Left kidney (tissue), 8 donors: ENCODE measurements around the gene DENND10. TPM values are rescaled to one million over a fixed set of nuclear protein-coding genes. Genes with fewer than 3 reads are reported as not detected.

Experiments used
- DNase-seq: peaks from one replicate; pipeline ENCODE4 v3.0.0-alpha.2; 2013
- long read RNA-seq, 8 donors: transcript quantifications; one replicate each; lab custom pipeline, GENCODE V29; 2026
- polyA plus RNA-seq: library from polyadenylated mRNA; unstranded; fragments of 120-200 nt; gene quantifications from one replicate; pipeline ENCODE4 v1.2.1, GENCODE V29; 2013; ENCODE audit not compliant: insufficient read length

The DENND10 gene, protein sequence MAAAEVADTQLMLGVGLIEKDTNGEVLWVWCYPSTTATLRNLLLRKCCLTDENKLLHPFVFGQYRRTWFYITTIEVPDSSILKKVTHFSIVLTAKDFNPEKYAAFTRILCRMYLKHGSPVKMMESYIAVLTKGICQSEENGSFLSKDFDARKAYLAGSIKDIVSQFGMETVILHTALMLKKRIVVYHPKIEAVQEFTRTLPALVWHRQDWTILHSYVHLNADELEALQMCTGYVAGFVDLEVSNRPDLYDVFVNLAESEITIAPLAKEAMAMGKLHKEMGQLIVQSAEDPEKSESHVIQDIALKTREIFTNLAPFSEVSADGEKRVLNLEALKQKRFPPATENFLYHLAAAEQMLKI
- polyA plus RNA-seq = 63.3 TPM
- long read RNA-seq, donor 1, transcript FAM45A-204 (2 exons, 992 nt) = major isoform, 9 of 623 reads
- long read RNA-seq, donor 1, transcript FAM45A-201 (9 exons, 1,648 nt) = minor isoform, 7 of 623 reads
- long read RNA-seq, donor 1, partial matches to known transcripts = 607 of 623 reads
- long read RNA-seq, donor 1, other reads (novel, unspliced or antisense) = 0 of 623 reads
- long read RNA-seq, donor 2, transcript FAM45A-201 (9 exons, 1,648 nt) = major isoform, 5 of 19 reads
- long read RNA-seq, donor 2, partial matches to known transcripts = 0 of 19 reads
- long read RNA-seq, donor 2, other reads (novel, unspliced or antisense) = 12 of 19 reads
- long read RNA-seq, donor 3, partial matches to known transcripts = 21 of 30 reads
- long read RNA-seq, donor 3, other reads (novel, unspliced or antisense) = 5 of 30 reads
- long read RNA-seq, donor 4, partial matches to known transcripts = 0 of 1 reads
- long read RNA-seq, donor 4, other reads (novel, unspliced or antisense) = 0 of 1 reads
- long read RNA-seq, donor 5, transcript FAM45A-201 (9 exons, 1,648 nt) = minor isoform, 8 of 81 reads
- long read RNA-seq, donor 5, transcript FAM45A-204 (2 exons, 992 nt) = major isoform, 11 of 81 reads
- long read RNA-seq, donor 5, partial matches to known transcripts = 7 of 81 reads
- long read RNA-seq, donor 5, other reads (novel, unspliced or antisense) = 55 of 81 reads
- long read RNA-seq, donor 6, transcript FAM45A-204 (2 exons, 992 nt) = major isoform, 11 of 37 reads
- long read RNA-seq, donor 6, partial matches to known transcripts = 22 of 37 reads
- long read RNA-seq, donor 6, other reads (novel, unspliced or antisense) = 0 of 37 reads
- long read RNA-seq, donor 7, transcript FAM45A-201 (9 exons, 1,648 nt) = major isoform, 7 of 42 reads
- long read RNA-seq, donor 7, transcript FAM45A-204 (2 exons, 992 nt) = minor isoform, 6 of 42 reads
- long read RNA-seq, donor 7, partial matches to known transcripts = 24 of 42 reads
- long read RNA-seq, donor 7, other reads (novel, unspliced or antisense) = 5 of 42 reads
- long read RNA-seq, donor 8, partial matches to known transcripts = 19 of 25 reads
- long read RNA-seq, donor 8, other reads (novel, unspliced or antisense) = 0 of 25 reads

DNA sequence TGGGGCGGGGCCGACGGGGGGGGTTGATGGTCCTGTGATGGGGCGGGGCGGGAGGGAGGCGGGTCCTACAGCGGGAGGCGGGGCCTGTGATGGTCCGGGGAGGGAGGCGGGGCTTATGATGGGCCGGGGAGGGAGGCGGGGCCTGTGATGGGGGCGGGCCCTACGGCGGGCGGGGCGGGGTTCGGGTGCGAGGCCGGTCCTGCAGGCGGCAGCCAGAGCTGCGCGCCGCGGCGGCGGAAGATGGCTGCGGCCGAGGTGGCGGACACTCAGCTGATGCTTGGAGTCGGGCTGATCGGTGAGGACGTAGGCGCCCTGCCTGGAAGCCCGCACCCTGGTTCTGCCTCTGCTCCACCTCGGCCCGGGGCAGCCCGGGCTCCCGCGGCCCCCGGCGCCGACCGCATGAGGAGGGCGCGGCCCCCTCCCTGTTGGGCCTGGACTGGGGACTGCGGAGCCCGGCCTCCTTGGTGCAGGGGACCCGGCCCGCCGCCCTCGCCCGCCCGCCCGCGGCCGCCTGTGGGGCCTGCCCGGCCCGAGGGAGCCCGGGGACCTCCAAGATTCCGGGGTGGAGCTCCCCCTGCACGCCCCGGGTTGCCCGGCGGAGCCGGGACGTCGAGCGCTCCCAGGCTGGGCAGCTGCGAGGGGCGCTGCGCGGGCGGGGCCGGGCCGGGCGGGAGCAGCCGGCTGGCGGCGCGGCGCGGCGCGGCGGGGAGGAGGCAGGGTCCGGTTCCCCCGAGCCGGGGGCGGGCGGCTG lies at the start of gene DENND10:
Gene DENND10, plus strand, starts transcription at position 211 of the 751 bp plus-strand sequence. Its CDS starts 30 bp downstream, at position 241.
- DNase-seq = peak; percentile 63

DNA sequence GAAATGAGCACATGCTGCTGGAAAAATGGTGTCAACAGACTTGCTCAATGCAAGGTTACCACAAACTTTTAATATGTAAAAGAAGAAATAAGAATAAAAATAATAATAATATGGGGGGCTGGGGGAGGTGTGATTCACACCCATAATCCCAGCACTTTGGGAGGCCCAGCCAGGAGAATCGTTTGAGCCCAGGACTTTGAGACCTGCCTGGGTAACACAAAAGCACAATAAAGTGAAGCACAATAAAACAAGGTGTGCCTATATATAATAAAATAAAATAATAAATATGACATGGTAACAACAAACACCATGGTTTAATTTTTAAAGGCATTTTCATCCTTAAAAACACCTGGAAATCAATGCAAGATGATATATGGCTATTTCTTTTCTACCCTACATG lies 48.4 kb upstream of the DENND10 start:
- DNase-seq = no peak

DNA sequence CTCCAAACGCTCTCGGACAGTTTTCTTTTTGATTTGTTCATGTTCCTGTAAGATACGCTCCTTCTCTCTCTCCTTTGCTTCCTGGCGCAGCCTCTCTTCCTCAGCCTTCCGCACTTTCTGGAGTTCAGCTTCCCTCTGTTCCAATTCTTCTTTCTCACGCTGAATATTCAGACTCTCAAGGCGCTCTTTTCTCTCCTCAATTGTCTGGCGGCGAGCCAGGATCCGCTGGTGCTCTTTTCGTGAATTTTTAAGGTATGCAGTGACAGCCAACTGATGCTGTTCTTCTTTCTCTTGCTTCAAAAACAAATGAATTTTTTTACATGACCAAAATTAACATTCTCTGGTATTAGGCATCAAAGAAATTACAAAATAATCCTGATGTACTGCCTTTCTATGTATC lies 45.9 kb upstream of the DENND10 start:
- DNase-seq = no peak

DNA sequence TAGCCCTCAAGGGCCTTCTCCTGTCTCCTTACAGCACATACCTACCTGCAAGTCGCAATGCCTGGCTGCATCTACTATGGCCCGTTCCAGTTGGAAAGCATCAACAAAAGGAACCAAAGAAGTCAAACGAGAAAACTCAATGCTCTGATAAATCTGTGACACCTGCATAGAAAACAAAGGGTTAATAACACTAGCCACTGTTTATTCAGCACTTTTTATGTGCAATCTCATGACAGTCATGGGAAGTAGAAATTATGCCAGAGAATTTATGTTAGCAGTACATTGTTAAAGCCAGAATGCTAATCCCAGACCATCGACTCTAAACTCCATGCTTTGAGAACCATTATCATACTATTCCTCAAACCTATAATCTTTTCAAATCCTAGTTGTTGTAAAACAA lies 44.4 kb upstream of the DENND10 start:
- DNase-seq = no peak

DNA sequence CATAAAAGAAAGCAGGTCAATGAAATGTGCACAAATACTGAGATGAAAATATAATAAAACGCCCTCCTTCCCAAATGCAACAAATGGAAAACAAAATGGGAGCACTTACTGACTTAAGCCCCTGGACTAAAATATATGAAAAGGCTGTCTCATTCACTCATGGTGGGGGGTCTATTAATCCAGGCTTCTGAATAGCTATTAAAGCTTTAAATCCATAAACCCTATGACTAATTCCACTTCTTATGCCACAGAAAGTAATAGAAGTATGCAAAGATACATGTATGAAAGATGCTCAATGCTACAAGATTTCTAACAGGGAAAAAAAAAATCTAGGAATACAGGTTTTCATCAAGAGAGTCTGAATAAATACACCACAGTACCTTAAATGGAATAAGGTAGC lies 43.8 kb upstream of the DENND10 start:
- DNase-seq = no peak

DNA sequence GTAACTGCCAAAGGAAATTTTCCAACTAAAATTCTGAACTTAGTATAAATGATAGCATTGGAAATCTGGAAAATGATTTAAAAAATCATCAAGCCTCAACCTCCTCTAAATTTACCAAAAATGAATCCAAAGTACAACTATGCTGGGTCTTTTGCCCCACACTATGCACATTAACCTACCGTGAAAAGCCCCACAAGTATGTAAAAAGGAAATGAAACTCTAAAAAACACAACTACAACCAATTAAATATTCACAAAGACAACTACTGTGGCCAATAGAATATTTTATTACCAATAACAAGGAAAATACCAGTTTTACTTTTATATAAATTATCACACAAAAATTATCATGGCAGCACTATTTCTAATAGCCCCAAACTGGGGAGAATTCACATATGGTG lies 42.6 kb upstream of the DENND10 start:
- no peak for DNase-seq

DNA sequence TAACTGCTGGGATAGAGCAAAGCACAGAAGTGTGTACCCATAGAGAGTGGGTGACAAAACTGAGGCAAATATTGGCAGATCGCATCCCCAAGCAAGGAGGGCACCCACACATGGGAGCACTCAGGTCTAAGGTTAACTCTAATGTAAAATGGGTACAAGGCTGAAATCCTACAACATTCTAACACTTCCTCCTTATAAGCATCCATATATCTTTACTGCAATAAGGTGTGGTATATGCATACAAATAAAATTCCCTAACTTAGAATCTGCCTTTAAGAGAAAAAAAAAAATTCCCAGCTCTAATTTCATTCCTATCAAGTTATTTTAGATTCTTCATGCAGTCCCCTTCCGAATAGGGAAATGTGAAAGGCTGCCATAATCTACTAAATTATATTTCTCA lies 42.0 kb upstream of the DENND10 start:
- DNase-seq = no peak

DNA sequence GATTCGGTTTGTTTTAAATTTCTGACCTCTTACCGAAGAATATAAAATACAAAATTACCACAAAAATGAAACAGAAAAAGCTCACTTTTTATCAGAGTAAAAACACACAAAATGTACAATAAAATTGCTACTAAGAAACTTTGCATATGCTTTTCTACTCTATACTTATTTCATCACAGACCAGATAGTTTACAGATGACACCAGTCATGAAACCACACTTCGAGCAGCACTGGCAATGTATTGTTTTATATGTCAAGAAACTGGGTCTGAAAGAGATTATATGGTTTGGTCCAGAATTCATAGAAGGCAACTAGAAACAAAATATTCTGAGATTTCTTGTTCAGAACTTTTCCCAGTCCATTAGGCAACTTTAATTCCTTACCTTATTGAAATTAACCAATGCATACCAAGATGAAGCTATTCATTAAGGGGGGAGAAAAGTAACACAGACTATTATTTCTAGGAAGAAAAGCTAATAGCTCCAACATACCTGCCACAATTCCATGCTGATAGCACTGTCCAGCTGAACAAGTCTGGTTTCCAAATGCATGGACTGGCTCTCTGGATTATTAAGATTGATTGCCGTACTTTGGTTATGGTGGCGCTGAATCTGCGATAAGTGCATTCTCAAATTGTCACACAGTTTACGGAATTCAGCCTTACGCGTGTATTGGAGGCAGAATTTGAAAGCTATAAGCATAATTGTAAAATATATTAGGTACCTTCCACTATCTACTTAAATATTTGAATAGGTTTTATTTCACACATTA lies 33.3 kb upstream of the DENND10 start:
- DNase-seq = no peak

DNA sequence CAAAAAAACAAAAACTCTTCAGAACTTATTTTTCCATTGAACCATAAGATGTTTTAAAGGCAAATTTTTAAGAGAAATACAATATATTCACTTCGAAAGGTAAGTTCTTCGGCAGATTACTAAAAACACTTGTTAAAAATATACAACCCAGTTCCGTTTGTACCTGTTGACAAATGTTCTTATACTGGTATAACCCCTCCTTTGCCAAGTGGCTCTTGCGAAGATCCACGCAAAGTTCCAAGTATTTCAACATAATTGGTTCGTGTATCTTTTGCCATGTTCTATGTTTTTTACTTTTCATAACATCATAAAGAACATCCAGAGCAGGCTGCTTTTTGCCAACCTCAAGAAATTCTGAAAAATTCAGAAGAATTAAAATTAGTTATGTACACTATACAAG lies 30.3 kb upstream of the DENND10 start:
- DNase-seq = no peak

DNA sequence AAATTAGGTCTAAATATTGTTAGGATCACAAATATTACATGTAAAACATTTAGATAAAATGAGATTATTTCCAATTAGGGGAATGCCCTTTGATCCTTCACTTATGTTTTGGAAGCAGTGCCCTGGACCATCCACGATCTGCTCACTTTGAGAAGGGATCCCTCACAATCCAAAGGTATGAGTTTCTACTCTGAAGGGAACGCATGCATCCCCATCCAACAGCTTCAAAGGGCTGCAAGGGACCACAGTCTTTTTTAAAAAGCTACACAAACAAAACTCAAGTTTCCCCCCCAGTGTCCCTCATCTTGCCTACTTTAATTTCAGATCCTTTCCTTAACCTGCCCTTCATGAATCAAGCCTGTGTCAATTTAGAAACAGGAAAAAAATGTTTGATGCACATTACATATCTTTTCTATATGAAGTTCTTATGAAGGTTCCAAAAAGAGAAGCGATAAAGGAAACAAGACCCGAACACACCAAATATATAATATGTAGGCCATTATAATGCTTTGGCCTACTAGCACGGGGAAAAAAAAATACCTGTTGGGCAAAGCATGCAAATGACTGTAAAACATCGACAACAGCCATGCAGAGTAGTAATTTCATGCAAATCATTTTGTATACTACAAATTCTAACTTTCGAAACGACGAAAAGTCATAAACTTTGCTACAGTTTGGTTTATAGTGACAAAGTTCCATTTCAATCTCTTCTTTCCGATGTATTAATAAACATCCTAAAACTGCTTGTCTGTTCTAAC lies 25.3 kb upstream of the DENND10 start:
- no peak for DNase-seq

DNA sequence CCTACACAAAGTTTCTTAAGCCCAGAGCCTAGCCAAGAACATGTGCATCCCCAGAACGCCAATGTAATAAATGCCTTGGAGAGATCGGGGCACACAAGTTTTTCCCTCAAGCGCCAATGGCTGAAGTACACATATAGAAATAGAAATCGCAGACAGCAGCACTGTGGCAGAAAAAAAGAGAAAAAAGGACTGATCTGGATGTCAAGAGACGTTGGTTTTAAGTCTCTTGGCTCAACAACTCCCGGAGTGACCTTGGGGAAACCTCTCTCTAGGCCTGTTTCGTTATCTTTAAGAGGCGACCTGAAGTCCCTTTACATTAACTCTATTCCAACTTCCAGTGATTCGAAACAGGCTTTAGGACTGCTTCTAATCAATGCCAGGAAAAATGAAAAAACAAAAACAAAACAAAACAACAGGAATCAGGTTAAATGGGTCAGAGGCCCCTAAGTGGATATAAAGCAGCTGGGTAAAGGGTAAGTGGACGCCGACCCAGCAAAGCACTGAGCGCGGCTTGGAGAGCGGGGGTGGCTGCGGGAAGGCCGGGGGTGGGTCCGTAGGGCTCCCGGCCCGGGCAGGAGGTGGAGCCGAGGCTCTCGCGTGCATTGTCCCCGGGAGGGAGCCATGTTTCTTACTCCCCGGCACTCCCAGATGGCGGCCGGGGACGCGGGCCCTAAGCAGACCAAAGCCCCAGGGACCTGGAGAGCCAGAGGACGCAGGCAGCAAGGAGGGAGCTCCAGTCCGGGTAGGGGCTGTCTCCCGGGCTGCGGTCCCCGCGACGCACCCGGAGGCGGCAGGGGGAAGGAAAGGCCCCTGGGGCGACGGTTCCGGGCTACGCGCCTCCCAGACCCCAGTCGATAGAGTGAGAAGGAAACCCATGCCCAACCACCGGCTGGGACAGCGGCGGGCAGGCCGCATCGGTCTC lies 24.1 kb upstream of the DENND10 start:
- DNase-seq = peak; percentile 63

DNA sequence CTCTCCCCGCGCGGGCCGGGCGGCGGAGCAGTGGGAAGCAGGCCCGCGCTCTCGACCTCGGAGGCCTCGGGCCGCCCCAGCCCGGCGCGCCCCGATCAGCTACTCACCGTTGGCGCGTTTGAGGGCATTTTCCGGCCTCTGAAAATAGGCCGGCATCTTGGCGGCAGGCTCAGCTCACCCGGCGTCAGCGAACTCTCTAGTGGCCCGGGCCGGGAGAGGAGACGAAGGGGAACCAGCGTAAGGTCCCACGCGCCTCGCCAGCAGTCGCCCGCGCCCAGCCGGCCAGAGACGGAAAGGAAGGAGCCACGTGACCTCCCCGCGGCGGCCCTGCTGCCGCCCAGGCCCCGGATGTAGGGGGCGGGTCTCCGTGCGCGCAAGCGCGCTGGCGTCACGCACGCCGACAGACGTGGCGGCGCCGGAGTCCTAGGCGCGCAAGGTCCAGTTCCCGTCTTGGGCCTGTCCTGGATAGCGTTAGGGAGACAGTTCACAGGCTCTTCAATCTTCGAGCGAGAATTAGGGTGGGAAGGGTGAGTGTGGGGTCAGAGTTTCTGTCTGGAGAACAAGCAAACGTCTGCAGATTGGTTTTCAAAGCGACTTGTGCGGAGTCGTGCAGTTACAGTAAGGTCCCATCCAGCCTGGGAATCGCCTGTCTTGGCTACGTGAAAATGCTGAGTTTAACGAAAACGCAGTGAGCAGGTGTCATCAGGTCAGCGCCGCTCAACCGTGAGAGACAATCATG lies 23.2 kb upstream of the DENND10 start, which contains the start of gene EIF3A:
Gene EIF3A, minus strand, starts transcription at position 297 of the 739 bp plus-strand sequence. Its CDS starts 141 bp downstream, at position 156.
- peak; percentile 89 for DNase-seq

DNA sequence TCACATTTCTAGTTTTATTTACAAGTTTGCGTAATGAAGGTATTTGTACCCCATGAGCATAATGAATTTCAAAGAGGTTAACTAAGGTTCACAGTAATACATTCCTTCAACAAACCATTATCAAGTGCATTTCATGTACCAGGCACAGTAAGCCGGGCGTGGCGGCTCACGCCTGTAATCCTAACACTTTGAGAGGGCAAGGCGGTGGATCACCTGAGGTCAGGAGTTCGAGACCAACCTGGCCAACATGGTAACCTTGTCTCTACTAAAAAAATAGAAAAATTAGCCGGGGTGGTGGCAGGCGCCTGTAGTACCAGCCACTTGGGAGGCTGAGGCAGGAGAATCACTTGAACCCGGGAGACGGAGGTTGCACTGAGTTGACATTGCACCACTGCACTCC lies 19.0 kb upstream of the DENND10 start:
- no peak for DNase-seq

DNA sequence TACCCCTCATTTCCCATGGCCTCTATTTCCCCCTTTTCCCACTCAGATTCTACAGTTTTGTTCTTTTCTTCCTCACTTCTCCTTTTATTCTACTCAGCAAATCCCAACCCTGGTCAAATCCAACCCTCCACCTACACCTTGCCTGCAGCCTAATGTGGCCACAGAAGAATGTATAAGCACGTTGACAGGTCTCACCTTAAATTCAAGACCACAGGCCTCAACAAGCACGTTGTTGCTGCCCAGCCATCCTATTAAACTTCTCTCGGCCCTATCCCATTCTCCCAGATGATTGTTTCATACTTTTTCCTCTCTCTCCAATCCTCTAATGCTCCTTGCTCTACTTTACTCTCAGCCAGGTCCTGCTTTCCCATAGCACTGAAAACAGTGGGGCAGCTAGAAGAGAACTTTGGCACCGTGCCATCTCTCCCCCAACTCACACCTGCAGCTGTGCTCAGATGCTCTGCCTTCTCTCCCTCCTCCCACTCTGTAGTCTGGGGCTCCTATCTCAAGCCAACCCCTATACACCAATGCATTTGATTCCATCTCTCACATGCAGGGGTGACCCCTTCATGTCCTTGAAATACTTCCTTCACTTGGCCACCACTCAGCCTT lies 16.5 kb upstream of the DENND10 start:
- DNase-seq = no peak

DNA sequence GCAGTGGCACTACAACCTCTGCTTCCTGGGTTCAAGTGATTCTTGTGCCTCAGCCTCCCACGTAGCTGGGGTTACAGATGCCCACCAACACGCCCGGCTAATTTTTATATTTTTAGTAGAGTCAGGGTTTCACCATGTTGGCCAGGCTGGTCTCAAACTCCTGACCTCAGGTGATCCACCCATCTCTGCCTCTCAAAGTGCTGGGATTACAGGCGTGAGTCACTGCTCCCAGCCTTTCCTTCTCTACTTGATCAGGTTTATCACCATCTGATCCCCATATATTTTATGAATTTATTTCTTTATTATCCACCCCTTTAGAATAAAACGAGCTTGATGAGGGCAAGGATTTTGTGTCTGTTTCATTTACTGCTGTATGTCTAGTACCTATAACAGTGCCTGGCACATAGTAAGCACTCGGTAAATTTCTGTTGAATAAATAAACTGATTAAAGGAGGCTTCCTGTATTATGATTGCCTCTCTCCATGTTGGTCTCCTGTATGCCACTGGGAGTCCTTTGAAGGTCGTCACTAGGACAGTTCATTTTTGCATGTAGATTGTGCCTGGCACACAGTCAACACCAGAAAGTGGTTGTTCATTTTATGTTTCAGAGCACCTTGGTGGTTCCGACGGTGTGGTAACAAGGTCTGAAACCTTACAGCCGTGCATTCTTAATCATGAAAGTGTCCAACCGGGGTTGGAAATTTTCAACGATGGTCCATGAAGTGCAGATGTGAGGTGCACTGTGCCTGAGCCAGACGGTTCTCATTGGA lies 13.7 kb upstream of the DENND10 start:
- no peak for DNase-seq

DNA sequence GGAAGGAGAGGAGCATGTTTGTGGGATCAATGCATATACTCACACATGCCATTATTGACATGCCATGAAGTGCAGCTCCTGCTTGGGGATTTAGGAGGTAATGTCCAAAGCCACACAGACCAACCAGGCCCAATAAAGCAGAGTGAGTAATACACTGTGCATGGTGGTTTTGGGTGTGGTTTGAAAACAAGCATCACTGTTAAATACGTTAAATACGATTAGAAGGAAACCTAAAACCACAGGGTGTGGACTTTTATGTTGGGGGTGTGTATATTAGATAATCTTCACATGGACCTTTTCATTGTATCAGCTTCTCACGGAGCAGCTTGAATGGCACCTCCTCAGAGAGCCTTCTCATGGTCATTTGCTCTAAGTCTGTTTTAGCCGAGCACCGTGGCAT lies 12.9 kb upstream of the DENND10 start:
- DNase-seq = no peak
